Kidney (tissue), 14 donors: ENCODE data around the gene SCN1B. TPM values are rescaled to one million over a fixed set of nuclear protein-coding genes. Genes with fewer than 3 reads are reported as not detected.

Experiments used
- DNase-seq, 5 donors: peaks; one replicate each; pipeline ENCODE4 v3.0.0-alpha.2; 2013 to 2020
- FAIRE-seq: peaks from 2 replicates; lab custom pipeline; 2012; peaks lifted over from hg19 to GRCh38; lab: Jason Lieb, UNC
- H3K27ac ChIP-seq, 2 donors: one replicate each; pipeline ENCODE4 v1.7.0; 2013; ENCODE audit warnings: low read depth in 2 of 2, low read length in 2 of 2, inconsistent platforms in 1 of 2
- H3K27me3 ChIP-seq: one replicate; pipeline ENCODE4 v1.7.1; 2013; ENCODE audit warnings: low read length, inconsistent platforms; ENCODE audit not compliant: control insufficient read depth, insufficient read depth
- H3K36me3 ChIP-seq, 3 donors: one replicate each; pipeline versions ENCODE4 v1.7.0 to v1.7.1; 2013; ENCODE audit warnings: low read length in 3 of 3, control low read depth in 1 of 3, inconsistent platforms in 1 of 3; ENCODE audit not compliant: insufficient read depth in 3 of 3, control insufficient read depth in 2 of 3
- H3K4me1 ChIP-seq, 3 donors: one replicate each; pipeline versions ENCODE4 v1.7.0 to v1.7.1; 2013; ENCODE audit warnings: low read length in 3 of 3, inconsistent platforms in 1 of 3, low read depth in 1 of 3; ENCODE audit not compliant: control insufficient read depth in 2 of 3, insufficient read depth in 2 of 3
- H3K4me3 ChIP-seq, 3 donors: one replicate each; pipeline versions ENCODE4 v1.7.0 to v1.8.1; 2013; ENCODE audit warnings: low read length in 3 of 3, control low read depth in 1 of 3, inconsistent platforms in 1 of 3
- H3K9ac ChIP-seq, 3 donors: one replicate each; pipeline versions ENCODE4 v1.7.0 to v1.7.1; 2013; ENCODE audit warnings: low read length in 3 of 3, control low read depth in 1 of 3, inconsistent platforms in 1 of 3
- H3K9me3 ChIP-seq, 3 donors: one replicate each; pipeline versions ENCODE4 v1.7.0 to v1.7.1; 2013; ENCODE audit warnings: low read length in 3 of 3, control low read depth in 1 of 3, inconsistent platforms in 1 of 3; ENCODE audit not compliant: control insufficient read depth in 2 of 3, insufficient read depth in 1 of 3
- CTCF ChIP-seq: IDR thresholded peaks from 3 replicates; pipeline ENCODE4 v1.5.1; 2012; ENCODE audit warnings: mild to moderate bottlenecking, moderate library complexity, borderline replicate concordance; ENCODE audit not compliant: insufficient read depth; ENCODE audit errors: extremely low read depth
- intact Hi-C: fragments of 100-400 bp; cut with DNase I; formaldehyde crosslinking; loops from one replicate; pipeline ENCODE4 v1.11.1; 2022
- polyA plus RNA-seq: library from polyadenylated mRNA; stranded (reverse); fragments of 350-450 nt; fragmentation: Illumina TruSeq; extraction: RNeasy Lipid Tissue Mini Kit (QIAGEN cat#74804); gene quantifications from one replicate; pipeline ENCODE4 v1.2.3, GENCODE V29; 2014; ENCODE audit warnings: low read depth, low replicate concordance; ENCODE audit not compliant: insufficient read depth
- total RNA-seq: library from RNA; stranded (reverse); fragmentation: NEBNext Ultra II Directional; extraction: Animal tissue kit (Norgen Biotek cat#: 25700); gene quantifications from one replicate; pipeline ENCODE4 v1.2.1, GENCODE V29; 2021
- donor health status: control.
- donor health status: control.
- donor health status: control.
- donor health status: control.
- donor health status: control.
- donor health status: DM: yes; HTN: yes; CAD: no.
- donor health status: Normal renal cell carcinoma (clear cell type).

Gene SCN1B
- total and polyA plus RNA-seq, 2 donors from 2014 or later: 9.6 to 24.1 TPM

DNA sequence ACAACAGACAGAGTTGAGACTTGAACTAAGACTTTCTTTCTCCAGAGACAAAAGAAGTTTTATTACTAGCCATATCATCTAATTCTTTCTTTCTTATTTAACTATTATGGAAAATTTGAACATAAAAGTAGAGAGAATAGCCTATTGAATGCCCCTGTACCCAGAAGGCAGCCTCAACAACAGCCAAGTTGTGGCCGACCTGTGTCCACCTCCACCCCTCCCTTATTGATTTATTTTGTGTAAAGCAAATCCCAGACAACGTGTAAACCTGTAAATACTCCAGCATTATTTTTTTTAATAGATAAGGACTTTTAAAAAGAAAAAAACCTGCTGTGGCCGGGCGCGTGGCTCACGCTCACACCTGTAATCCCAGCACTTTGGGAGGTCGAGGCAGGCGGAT, 59.3 kb downstream of the SCN1B start:
- Histone ChIP-seq H3K4me3 (no peak overlapping the region), H3K9ac (no peak overlapping the region), H3K9me3 (no peaks in the 10 kb centered on the region), H3K27ac (no peak overlapping the region), H3K4me1 (no peaks in the 10 kb centered on the region), H3K36me3 (no peaks in the 10 kb centered on the region), H3K27me3 (no peaks in the 10 kb centered on the region)
- TF ChIP-seq CTCF: no peak
- FAIRE-seq: no peak
- intact Hi-C loops: no loop called here
- DNase-seq: no peak

Other genes with a start within 250 kb of the SCN1B start
- gene ZNF30, start 103.6 kb upstream of the SCN1B start, total RNA-seq: 3.5 TPM
- gene ZNF30, start 103.6 kb upstream of the SCN1B start, polyA plus RNA-seq: 3.1 TPM
- 9.1 TPM for gene ZNF792, start 66.2 kb upstream of the SCN1B start, total RNA-seq
- 2.0 TPM for gene ZNF792, start 66.2 kb upstream of the SCN1B start, polyA plus RNA-seq
- 87.3 TPM for gene GRAMD1A, start 30.1 kb upstream of the SCN1B start, total RNA-seq
- 29.8 TPM for gene GRAMD1A, start 30.1 kb upstream of the SCN1B start, polyA plus RNA-seq
- gene HPN, start 11.3 kb downstream of the SCN1B start, total RNA-seq: 134 TPM
- gene HPN, start 11.3 kb downstream of the SCN1B start, polyA plus RNA-seq: 331 TPM
- gene FXYD3, start 85.4 kb downstream of the SCN1B start, total RNA-seq: 33.7 TPM
- 26.4 TPM for gene FXYD3, start 85.4 kb downstream of the SCN1B start, polyA plus RNA-seq
- gene LGI4, start 104.6 kb downstream of the SCN1B start, total RNA-seq: 7.5 TPM
- gene LGI4, start 104.6 kb downstream of the SCN1B start, polyA plus RNA-seq: 5.1 TPM
- 31.8 TPM for gene FXYD1, start 108.4 kb downstream of the SCN1B start, total RNA-seq
- 39.0 TPM for gene FXYD1, start 108.4 kb downstream of the SCN1B start, polyA plus RNA-seq
- 0.94 TPM for gene FXYD7, start 112.8 kb downstream of the SCN1B start, total RNA-seq
- gene FXYD7, start 112.8 kb downstream of the SCN1B start, polyA plus RNA-seq: not detected
- 84.5 TPM for gene FXYD5, start 124.3 kb downstream of the SCN1B start, total RNA-seq
- 41.9 TPM for gene FXYD5, start 124.3 kb downstream of the SCN1B start, polyA plus RNA-seq
- not detected for gene FAM187B, start 198.3 kb downstream of the SCN1B start, total RNA-seq
- gene FAM187B, start 198.3 kb downstream of the SCN1B start, polyA plus RNA-seq: not detected
- 87.2 TPM for gene LSR, start 218.5 kb downstream of the SCN1B start, total RNA-seq
- 37.9 TPM for gene LSR, start 218.5 kb downstream of the SCN1B start, polyA plus RNA-seq
- 118 TPM for gene USF2, start 238.5 kb downstream of the SCN1B start, total RNA-seq
- 82.8 TPM for gene USF2, start 238.5 kb downstream of the SCN1B start, polyA plus RNA-seq